ENCODE measurements around the gene IGIP.
A peak's percentile ranks its signal among the peaks of the same experiment; 100 is the strongest.

Gene IGIP

GRCh38 chr5:140093179-140093578, 32.6 kb upstream of the IGIP start:
- no peak overlapping the region for H3K4me3 ChIP-seq (ENCODE audit: low read depth, low read length)
- no peak for DNase-seq (ENCODE audit: low read depth)
- TF ChIP-seq CTCF (IDR thresholded peaks at IDR 0.05; ENCODE audit: control insufficient read depth, extremely low read depth, insufficient read depth), result no peak

- no peak overlapping the region for H3K4me3 ChIP-seq (ENCODE audit: low read depth, low read length)
- DNase-seq (ENCODE audit: low read depth), result no peak
- no peak for TF ChIP-seq CTCF (IDR thresholded peaks at IDR 0.05; ENCODE audit: control insufficient read depth, extremely low read depth, insufficient read depth)
Measured at GRCh38 chr5:140093866-140094265, 31.9 kb upstream of the IGIP start.

GRCh38 chr5:140094889-140095288, 30.8 kb upstream of the IGIP start:
- TF ChIP-seq CTCF (IDR thresholded peaks at IDR 0.05; ENCODE audit: control insufficient read depth, extremely low read depth, insufficient read depth), result no peak
- no peak overlapping the region for H3K4me3 ChIP-seq (ENCODE audit: low read depth, low read length)
- no peak for DNase-seq (ENCODE audit: low read depth)

- no peak for DNase-seq (ENCODE audit: low read depth)
- H3K4me3 ChIP-seq (ENCODE audit: low read depth, low read length), result no peak overlapping the region
- TF ChIP-seq CTCF (IDR thresholded peaks at IDR 0.05; ENCODE audit: control insufficient read depth, extremely low read depth, insufficient read depth), result no peak
Measured at GRCh38 chr5:140101179-140101578, 24.6 kb upstream of the IGIP start.

- TF ChIP-seq CTCF (IDR thresholded peaks at IDR 0.05; ENCODE audit: control insufficient read depth, extremely low read depth, insufficient read depth), result no peak
- no peak for DNase-seq (ENCODE audit: low read depth)
- H3K4me3 ChIP-seq (ENCODE audit: low read depth, low read length), result no peak overlapping the region
Measured at GRCh38 chr5:140103154-140103553, 22.6 kb upstream of the IGIP start.

GRCh38 chr5:140104100-140104499, 21.6 kb upstream of the IGIP start:
- no peak for TF ChIP-seq CTCF (IDR thresholded peaks at IDR 0.05; ENCODE audit: control insufficient read depth, extremely low read depth, insufficient read depth)
- no peak for DNase-seq (ENCODE audit: low read depth)
- no peak overlapping the region for H3K4me3 ChIP-seq (ENCODE audit: low read depth, low read length)

GRCh38 chr5:140106101-140106500, 19.6 kb upstream of the IGIP start:
- no peak overlapping the region for H3K4me3 ChIP-seq (ENCODE audit: low read depth, low read length)
- TF ChIP-seq CTCF (IDR thresholded peaks at IDR 0.05; ENCODE audit: control insufficient read depth, extremely low read depth, insufficient read depth), result peak; percentile 26
- DNase-seq (ENCODE audit: low read depth), result no peak
